Activated T-helper 1 cell treated with anti-CD3 and anti-CD28 coated beads, Interleukin-12 subunit alpha, Interleukin-12 subunit beta, Interleukin-2, Interleukin-4 antibody, amounts not matched to agents 30 ng/mL and 10 ng/mL and 1 ng/mL, durations not matched to agents 14 hours and 24 hours and 36 hours (primary cell): ENCODE results near the gene RPL22. TPM values are rescaled to one million over a fixed set of nuclear protein-coding genes. Genes with fewer than 3 reads are reported as not detected.
A peak's percentile ranks its signal among the peaks of the same experiment; 100 is the strongest.

ENCODE experiments used
- DNase-seq: peaks from one replicate; pipeline ENCODE4 v3.0.0; 2021; ENCODE audit warnings: low spot score
- H3K27ac Mint-ChIP-seq: one replicate; pipeline ENCODE4 v1.8.0; 2021; ENCODE audit warnings: mild to moderate bottlenecking, mixed read lengths
- H3K27me3 Mint-ChIP-seq: one replicate; pipeline ENCODE4 v1.8.0; 2022; ENCODE audit warnings: mild to moderate bottlenecking, moderate library complexity, mixed read lengths; ENCODE audit not compliant: insufficient read depth
- H3K36me3 Mint-ChIP-seq: one replicate; pipeline ENCODE4 v1.8.0; 2021; ENCODE audit warnings: low read depth, mixed read lengths
- H3K4me1 Mint-ChIP-seq: one replicate; pipeline ENCODE4 v1.8.0; 2021; ENCODE audit warnings: low read depth, mixed read lengths
- H3K4me3 Mint-ChIP-seq: one replicate; pipeline ENCODE4 v1.8.0; 2021; ENCODE audit warnings: mild to moderate bottlenecking, moderate library complexity, mixed read lengths
- H3K9me3 Mint-ChIP-seq: one replicate; pipeline ENCODE4 v1.8.0; 2021; ENCODE audit warnings: mixed read lengths
- intact Hi-C: fragments of 100-400 bp; cut with micrococcal nuclease; formaldehyde crosslinking; loops from one replicate; pipeline ENCODE4 v1.15.1; 2024
- total RNA-seq: library from RNA; stranded (reverse); gene quantifications from 2 replicates; pipeline ENCODE4 v1.2.3, GENCODE V29; 2022

The RPL22 gene
- total RNA-seq, 1 donor from 2014 or later, result 457 TPM

DNA sequence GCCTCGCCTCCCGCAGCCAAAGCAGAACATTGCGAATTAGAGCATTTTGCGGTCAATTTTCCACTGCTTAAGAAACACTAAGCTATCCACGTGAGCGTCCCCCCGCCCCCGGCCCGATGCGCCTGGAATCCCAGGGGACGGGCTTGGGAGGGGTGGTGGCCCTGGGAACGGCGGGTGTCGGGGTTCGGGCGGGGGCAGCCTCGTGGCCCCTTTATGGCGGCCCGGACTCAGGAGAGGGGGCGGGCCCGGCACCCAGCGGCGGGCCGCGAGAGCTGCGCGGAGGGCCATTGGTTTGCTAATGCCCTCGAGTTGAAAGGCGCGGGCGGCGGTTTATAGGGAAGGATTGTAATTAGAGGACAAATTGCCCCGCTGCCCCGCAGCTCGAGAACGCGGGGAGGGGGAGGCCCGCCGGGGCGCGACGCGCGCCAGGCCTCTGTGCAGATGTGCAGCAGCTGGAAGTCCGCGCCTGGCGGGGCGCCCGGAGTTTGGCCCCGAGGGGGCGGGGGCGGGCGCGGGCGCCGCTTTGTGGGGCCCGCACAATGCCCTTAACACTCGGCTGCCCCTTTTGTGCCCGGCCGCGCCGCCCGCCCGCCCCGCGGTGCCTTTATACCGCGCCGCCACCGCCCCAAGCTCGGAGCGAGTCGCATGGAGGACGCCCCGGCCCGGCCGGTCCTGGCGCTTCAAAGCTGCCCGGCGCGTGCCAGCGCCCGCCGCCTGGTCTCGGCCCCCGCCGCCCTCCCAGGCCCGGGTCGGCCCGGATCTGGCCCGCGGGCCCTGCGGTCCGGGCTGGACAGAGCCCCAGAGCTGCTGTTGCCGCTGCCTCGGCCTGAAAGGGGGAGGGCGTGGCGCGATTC is 42.7 kb upstream of the RPL22 start:
- Mint-ChIP-seq H3K36me3 (peaks cover 3% of the 10 kb centered on the region), H3K27me3 (peaks cover 48% of the 10 kb centered on the region), H3K27ac (no peak overlapping the region), H3K4me1 (peaks cover 11% of the 10 kb centered on the region), H3K9me3 (no peaks in the 10 kb centered on the region), H3K4me3 (no peak overlapping the region)
- DNase-seq, result no peak
- intact Hi-C loops, result no loop called here

DNA sequence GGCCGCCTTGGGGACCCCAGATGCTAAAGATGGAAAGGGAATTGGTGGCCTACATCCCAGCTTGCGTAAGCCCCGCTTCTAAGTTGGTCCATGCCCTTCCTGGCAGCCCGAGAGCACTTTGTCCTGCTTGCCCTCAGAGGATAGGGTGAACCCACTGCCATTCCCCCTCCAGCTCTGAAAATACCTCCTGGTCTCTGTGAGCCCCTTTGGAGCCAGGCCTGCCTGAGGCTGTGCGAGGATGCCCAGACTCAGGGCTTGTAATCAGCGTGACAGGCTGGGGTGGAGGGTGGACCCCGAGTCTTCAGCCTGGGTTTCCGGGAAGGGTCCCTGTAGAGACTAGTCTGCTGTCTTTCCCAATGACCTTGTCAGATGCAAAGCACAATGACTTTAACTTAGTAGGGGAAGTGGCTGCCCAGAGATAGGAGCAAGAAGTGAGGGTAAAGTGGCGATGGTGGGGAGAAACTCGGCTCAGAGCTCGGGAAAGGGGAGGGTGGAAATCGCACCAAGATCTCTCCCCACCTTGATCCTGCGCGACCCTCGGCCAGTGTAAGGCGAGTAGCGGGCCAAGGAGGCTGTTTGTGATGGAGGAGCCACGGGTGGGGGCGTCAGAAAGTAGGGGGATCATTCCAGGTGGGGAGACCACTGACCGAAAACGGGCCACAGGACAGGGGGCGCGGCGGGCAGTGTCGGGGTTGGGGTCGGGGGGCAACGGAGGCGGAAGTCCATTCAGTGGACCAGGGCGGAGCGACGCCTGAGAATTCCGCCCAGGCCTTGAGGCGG is 41.9 kb upstream of the RPL22 start:
- Mint-ChIP-seq H3K27me3 (peaks cover 40% of the 10 kb centered on the region), H3K36me3 (peaks cover 3% of the 10 kb centered on the region), H3K4me1 (peaks cover 7% of the 10 kb centered on the region), H3K27ac (peak overlapping the region; percentile 56), H3K4me3 (no peak overlapping the region), H3K9me3 (no peaks in the 10 kb centered on the region)
- intact Hi-C loops, result no loop called here
- no peak for DNase-seq

DNA sequence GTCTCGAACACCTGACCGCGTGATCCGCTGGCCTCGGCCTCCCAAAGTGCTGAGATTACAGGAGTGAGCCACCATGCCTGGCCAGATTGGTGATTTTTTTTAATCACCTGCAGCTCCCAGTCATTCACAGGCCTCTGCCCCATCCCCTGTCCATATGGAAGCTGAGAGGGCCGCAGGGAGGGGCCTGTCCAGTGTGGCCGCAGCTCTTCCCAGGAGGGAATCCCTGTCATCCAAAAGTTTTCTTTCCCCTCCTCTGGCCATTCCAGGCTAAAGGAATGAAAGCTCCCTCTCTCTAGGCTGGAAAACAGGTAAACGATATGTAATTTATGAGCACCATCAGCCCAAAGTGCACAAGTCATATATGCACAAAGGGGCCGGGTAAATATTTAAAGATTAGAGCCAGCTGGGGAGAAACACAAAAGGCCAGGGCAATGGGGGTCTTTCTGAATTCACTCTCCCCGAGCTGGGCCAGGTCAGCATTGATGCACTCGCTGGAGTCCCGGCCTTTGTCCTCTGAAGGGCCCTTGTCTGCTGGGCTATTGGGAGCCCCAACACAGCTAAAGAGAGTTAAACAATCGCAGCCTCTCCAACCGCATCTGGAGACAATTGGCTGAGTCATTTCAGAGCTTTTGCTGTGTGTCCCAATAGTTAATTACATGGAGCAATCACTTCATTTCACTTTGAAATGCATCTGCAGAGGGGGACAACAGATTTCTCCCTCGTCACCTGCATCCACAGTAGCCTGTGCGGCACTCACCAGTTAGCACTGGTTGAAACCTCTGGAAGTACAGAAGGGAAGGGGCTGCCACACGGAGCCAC is 40.8 kb upstream of the RPL22 start:
- Mint-ChIP-seq H3K36me3 (peaks cover 3% of the 10 kb centered on the region), H3K9me3 (no peaks in the 10 kb centered on the region), H3K27ac (no peak overlapping the region), H3K27me3 (peaks cover 38% of the 10 kb centered on the region), H3K4me3 (no peak overlapping the region), H3K4me1 (peaks cover 7% of the 10 kb centered on the region)
- intact Hi-C loops, result loop anchor here (5.0 kb wide), 1 partner anchor 362 kb away; the partner anchor contains the start of gene KLHL21
- no peak for DNase-seq

DNA sequence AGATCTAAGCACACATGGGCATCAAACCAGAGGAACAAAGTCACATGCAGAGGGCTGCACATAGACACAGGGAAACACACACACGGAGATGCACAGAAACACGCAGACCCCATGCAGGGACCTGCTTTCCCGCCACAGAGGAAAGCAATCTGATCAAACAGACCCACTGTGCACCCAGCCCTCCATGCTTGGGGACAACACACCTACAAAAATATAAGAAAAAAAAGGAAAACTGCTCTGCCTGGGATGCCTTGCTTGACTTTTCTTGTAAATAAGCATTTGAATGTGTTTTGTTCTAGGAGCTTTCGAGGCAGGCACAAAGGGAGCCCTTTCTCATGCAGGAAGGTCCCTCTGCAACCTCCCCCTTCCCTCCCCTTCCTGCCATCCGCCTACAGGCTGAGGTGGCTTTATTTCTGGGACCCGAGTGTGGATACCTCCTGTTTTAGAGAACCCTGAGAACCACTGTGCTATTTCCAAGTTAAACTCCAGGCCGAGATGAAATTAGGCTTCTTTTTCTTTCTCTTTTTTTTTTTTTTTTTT is 39.9 kb upstream of the RPL22 start:
- no peaks in the 10 kb centered on the region for H3K9me3 Mint-ChIP-seq
- intact Hi-C loops, result loop anchor here (5.0 kb wide), 1 partner anchor 363 kb away; the partner anchor contains the start of gene KLHL21
- H3K27me3 Mint-ChIP-seq, result peaks cover 34% of the 10 kb centered on the region
- DNase-seq, result no peak
- peaks cover 3% of the 10 kb centered on the region for H3K36me3 Mint-ChIP-seq
- H3K4me1 Mint-ChIP-seq, result peaks cover 15% of the 10 kb centered on the region
- no peak overlapping the region for H3K4me3 Mint-ChIP-seq
- H3K27ac Mint-ChIP-seq, result no peak overlapping the region

DNA sequence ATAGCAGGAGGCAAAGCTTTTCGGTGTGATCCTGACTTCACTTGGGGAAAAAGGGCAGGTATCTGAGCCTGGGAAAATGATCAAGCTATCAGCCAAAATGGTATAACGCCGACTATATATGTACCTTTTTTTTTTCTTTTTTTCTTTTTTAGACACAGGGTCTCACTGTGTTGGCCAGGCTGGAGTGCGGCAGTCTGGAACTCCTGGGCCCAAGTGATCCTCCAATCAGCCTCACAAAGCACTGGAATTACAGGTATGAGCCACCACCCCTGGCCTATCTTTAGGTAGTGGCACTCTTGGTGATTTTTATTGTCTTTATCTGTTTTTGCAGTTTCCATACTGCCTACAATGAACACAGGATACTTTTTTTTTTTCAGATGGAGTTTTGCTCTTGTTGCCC is 37.7 kb upstream of the RPL22 start:
- Mint-ChIP-seq H3K4me1 (peaks cover 26% of the 10 kb centered on the region), H3K36me3 (peaks cover 15% of the 10 kb centered on the region), H3K27ac (no peak overlapping the region), H3K4me3 (peak overlapping the region; percentile 37), H3K9me3 (no peaks in the 10 kb centered on the region), H3K27me3 (peaks cover 24% of the 10 kb centered on the region)
- no peak for DNase-seq
- intact Hi-C loops, result loop anchor here (5.0 kb wide), 1 partner anchor 365 kb away; the partner anchor contains the start of gene KLHL21

DNA sequence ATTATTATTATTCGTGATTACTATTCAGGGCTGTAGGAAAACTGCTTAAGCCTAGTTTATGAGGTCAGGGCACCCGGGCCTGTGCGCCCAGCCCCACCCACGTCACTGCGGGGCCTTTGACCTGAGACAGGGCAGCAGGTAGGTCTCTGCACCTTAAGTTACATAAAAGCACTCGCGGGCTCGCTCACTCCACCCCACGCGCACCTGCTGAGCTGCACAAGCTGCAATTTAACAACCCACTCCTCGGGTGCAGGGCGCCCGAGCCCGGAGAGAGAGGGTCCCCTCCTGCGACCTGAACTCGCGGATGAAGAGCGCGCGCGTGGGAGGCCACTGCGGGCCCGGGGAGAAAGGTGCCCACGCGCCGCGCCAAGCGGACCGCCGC is 35.9 kb upstream of the RPL22 start:
- peaks cover 19% of the 10 kb centered on the region for H3K4me1 Mint-ChIP-seq
- peak; percentile 14 for DNase-seq
- H3K27me3 Mint-ChIP-seq, result peaks cover 9% of the 10 kb centered on the region
- H3K4me3 Mint-ChIP-seq, result peak overlapping the region; percentile 91
- intact Hi-C loops, result loop anchor here (1.0 to 5.0 kb wide), 3 partner anchors 30 to 367 kb away; partner anchors contain the start of genes KLHL21 and RPL22
- H3K9me3 Mint-ChIP-seq, result no peaks in the 10 kb centered on the region
- peaks cover 18% of the 10 kb centered on the region for H3K36me3 Mint-ChIP-seq
- peak overlapping the region; percentile 87 for H3K27ac Mint-ChIP-seq

DNA sequence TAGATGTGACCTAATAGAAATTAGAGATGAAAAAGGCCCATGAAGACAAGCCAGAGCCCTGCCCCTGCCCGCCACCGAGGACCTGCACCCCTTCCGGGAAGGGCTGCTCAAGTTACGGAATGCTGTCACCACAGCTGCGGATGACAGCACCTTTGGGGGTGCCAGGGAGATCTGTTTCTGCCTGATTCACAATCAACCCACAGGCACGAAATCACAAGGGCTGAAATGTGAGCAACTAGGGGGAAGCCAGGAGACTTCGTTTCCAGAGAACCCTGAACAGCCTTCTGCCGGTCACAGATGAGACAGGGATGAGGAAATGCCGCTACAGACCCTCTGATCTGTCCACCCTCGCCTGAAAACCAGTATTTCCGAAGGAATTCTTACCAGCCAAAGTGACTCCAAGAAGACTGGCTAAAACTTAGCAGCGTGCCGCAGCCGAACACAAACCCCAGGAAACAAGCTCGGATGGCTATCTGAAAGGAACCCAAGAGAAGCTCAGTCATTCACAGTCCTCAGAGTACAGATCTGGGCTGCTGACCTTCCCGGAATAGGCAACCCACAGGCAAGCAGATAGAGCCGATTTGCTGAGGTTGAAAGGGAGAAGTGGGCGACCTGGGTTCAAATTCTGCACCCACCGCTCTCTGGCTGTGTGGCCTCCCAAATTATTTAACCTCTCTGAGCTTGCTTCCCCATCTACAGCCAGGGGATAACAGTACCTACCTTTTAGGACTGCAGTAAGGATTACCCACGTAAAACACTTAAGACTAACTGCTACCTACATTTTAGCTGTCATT is 35.3 kb upstream of the RPL22 start:
- Mint-ChIP-seq H3K36me3 (peaks cover 20% of the 10 kb centered on the region), H3K9me3 (no peaks in the 10 kb centered on the region), H3K27ac (peak overlapping the region; percentile 87), H3K4me1 (peaks cover 19% of the 10 kb centered on the region), H3K4me3 (peak overlapping the region; percentile 91), H3K27me3 (peaks cover 3% of the 10 kb centered on the region)
- intact Hi-C loops, result loop anchor here (1.0 to 5.0 kb wide), 3 partner anchors 29 to 368 kb away; partner anchors contain the start of genes KLHL21 and RPL22
- no peak for DNase-seq

DNA sequence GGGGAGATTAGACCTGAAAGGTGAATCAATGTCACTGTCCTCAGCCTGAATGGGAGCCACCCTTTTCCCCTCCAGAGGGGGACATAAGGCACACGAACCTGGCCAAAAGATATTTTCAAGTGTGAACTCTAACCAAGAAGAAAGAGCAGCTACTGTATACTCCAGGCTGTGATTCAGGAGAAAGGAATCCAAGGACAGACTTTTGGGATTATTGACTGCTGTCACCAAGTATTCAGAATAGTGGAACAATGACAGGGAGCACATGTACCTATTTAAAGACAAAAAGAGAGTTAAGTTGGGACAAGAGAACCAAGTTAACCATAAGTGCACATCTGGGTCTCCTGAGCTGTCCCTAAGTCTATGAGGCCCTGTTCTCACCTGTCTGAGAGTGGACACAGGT is 34.0 kb upstream of the RPL22 start:
- Mint-ChIP-seq H3K4me1 (peaks cover 19% of the 10 kb centered on the region), H3K36me3 (peaks cover 22% of the 10 kb centered on the region), H3K9me3 (no peaks in the 10 kb centered on the region), H3K27ac (no peak overlapping the region), H3K4me3 (peak overlapping the region; percentile 4), H3K27me3 (no peaks in the 10 kb centered on the region)
- intact Hi-C loops, result no loop called here
- DNase-seq, result no peak

DNA sequence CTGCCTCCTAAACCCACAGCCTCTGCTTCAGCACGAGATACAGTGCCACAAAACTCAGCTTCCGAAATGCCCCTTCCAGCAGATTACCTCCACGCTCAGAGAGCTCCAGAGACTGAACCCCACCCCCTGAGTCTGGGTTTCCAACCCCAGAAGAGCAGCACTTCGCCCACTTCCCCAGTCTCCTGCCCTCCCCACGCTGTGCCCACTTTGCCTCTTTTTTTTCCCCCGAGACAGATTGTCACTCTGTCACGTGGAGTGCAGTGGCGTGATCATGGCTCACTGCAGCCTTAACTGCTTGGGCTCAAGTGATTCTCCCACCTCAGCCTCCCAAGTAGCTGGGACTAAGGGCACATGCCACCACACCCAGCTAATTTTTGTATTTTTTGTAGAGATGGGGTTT is 26.3 kb upstream of the RPL22 start:
- Mint-ChIP-seq H3K27me3 (no peaks in the 10 kb centered on the region), H3K4me3 (no peak overlapping the region), H3K4me1 (no peaks in the 10 kb centered on the region), H3K9me3 (no peaks in the 10 kb centered on the region), H3K27ac (no peak overlapping the region), H3K36me3 (peaks cover 42% of the 10 kb centered on the region)
- intact Hi-C loops, result no loop called here
- no peak for DNase-seq

DNA sequence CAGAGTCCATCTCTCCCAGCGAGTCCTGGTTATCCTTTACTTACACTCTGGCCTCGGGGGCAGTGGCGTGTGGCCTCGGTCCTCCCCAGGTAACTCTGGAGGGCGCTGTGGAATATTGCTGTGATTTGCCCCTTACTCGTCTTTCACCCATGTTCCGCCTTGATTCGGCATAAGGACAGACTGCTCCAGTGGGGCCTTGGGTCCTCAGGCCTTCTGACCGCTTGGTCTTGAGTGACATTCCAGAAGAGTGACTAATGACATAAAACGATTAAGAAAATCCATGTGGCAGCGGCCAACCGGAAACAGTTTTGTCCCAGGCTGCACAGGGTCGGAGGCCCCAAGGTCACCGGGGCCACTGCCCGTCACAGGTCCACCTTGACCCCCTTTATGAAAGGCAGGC is 25.3 kb upstream of the RPL22 start:
- H3K36me3 Mint-ChIP-seq, result peaks cover 45% of the 10 kb centered on the region

DNA sequence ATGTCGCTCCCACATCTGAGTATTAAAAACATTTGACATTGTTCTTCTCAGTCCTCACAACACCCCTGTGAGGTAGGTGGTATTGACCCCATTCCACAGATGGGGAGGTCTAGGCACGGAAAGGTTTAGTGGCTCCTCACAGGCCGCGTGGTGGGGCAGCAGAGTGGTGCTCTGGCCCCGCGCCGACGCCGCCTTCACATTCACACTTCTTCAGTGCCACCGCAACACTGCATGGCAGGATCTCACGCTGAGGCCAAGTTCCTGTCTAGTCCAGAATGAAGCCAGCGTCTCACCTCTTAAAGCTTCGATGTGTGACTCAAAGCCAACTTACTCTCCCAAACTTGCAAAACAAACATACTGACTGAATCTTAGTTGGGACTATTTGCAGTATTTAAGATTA is 24.2 kb upstream of the RPL22 start:
- H3K9me3 Mint-ChIP-seq, result no peaks in the 10 kb centered on the region
- intact Hi-C loops, result no loop called here
- DNase-seq, result no peak
- H3K4me1 Mint-ChIP-seq, result no peaks in the 10 kb centered on the region
- no peak overlapping the region for H3K27ac Mint-ChIP-seq
- H3K36me3 Mint-ChIP-seq, result peaks cover 45% of the 10 kb centered on the region
- no peaks in the 10 kb centered on the region for H3K27me3 Mint-ChIP-seq
- H3K4me3 Mint-ChIP-seq, result no peak overlapping the region

More for the DNA sequence above, 25.3 kb upstream of the RPL22 start:
- no peaks in the 10 kb centered on the region for H3K9me3 Mint-ChIP-seq
- H3K4me3 Mint-ChIP-seq, result no peak overlapping the region
- H3K4me1 Mint-ChIP-seq, result no peaks in the 10 kb centered on the region
- intact Hi-C loops, result no loop called here
- no peak overlapping the region for H3K27ac Mint-ChIP-seq
- no peak for DNase-seq
- no peaks in the 10 kb centered on the region for H3K27me3 Mint-ChIP-seq
